Left renal cortex interstitium (tissue), 4 donors: ENCODE results near the gene LRMDA. TPM values are rescaled to one million over a fixed set of nuclear protein-coding genes. Genes with fewer than 3 reads are reported as not detected.

Experiments used
- DNase-seq, 4 donors: peaks; one replicate each; pipeline ENCODE4 v3.0.0-alpha.2; 2013; ENCODE audit warnings: low read depth in 4 of 4, low spot score in 2 of 4, missing footprints in 1 of 4
- polyA plus RNA-seq, 4 donors: library from polyadenylated mRNA; unstranded; fragments of 120-200 nt; gene quantifications; one replicate each; pipeline ENCODE4 v1.2.1, GENCODE V29; 2013; ENCODE audit not compliant: insufficient read length in 4 of 4

The LRMDA gene
- polyA plus RNA-seq, 4 donors: 15.3 to 23.5 (median 21.1) TPM

GRCh38 chr10:76319661-76320060 lies 888.2 kb downstream of the LRMDA start:
- DNase-seq: no peak

- no peak for DNase-seq
Observed at GRCh38 chr10:76324283-76324682, 892.9 kb downstream of the LRMDA start.

- no peak for DNase-seq
Observed at GRCh38 chr10:76327441-76327840, 896.0 kb downstream of the LRMDA start.

- DNase-seq: no peak
Observed at GRCh38 chr10:76328348-76328747, 896.9 kb downstream of the LRMDA start.

GRCh38 chr10:76329891-76330575 lies 898.6 kb downstream of the LRMDA start:
- no peak for DNase-seq

- DNase-seq: no peak
Observed at GRCh38 chr10:76331742-76332141, 900.3 kb downstream of the LRMDA start.

- no peak for DNase-seq
Observed at GRCh38 chr10:76333326-76333725, 901.9 kb downstream of the LRMDA start.

GRCh38 chr10:76333796-76334195 lies 902.4 kb downstream of the LRMDA start:
- DNase-seq: no peak

GRCh38 chr10:76334255-76334654 lies 902.8 kb downstream of the LRMDA start:
- no peak for DNase-seq

GRCh38 chr10:76336213-76336963 lies 905.0 kb downstream of the LRMDA start:
- DNase-seq: no peak

- DNase-seq: no peak
Observed at GRCh38 chr10:76337641-76338040, 906.2 kb downstream of the LRMDA start.

GRCh38 chr10:76338187-76338586 lies 906.8 kb downstream of the LRMDA start:
- DNase-seq: no peak

GRCh38 chr10:76341740-76342139 lies 910.3 kb downstream of the LRMDA start:
- DNase-seq: no peak

- DNase-seq: no peak
Observed at GRCh38 chr10:76342996-76343395, 911.6 kb downstream of the LRMDA start.

GRCh38 chr10:76347832-76348231 lies 916.4 kb downstream of the LRMDA start:
- no peak for DNase-seq

GRCh38 chr10:76350583-76350982 lies 919.2 kb downstream of the LRMDA start:
- DNase-seq: no peak

GRCh38 chr10:76352300-76352699 lies 920.9 kb downstream of the LRMDA start:
- no peak for DNase-seq

- DNase-seq: no peak
Observed at GRCh38 chr10:76353237-76353851, 921.9 kb downstream of the LRMDA start.

GRCh38 chr10:76354212-76354738 lies 922.9 kb downstream of the LRMDA start:
- DNase-seq: no peak

- no peak for DNase-seq
Observed at GRCh38 chr10:76354921-76355320, 923.5 kb downstream of the LRMDA start.

GRCh38 chr10:76356557-76356956 lies 925.1 kb downstream of the LRMDA start:
- no peak for DNase-seq
